Measurements from ENCODE around the gene DGKK. TPM values are rescaled to one million over a fixed set of nuclear protein-coding genes. Genes with fewer than 3 reads are reported as not detected.
"Not testable (repeated sequence)": the region's sequence is repeated elsewhere in the genome, so short reads cannot be mapped to it uniquely, and the experiment has no call there.

Gene DGKK
- polyA plus RNA-seq, 1 experiment: not detected

DNA sequence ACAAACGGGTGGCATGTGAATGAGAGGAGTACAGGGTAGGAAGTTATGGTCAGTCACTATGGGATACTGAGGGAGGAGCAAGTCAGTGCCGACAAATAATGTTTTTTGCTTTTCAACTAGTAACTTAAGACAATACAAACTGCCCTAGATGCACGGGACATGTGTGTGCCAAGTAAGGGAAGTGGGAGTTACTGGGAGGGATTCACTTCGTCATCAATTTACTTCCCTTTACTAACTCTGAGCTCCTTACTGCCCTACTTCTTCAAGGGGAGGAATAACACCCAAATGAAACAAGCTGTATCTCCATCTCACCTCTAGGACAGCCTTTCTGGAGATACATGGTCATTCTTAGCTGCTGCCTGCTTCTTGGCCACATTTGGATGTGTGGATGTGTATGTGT is 97.7 kb downstream of the DGKK start:
- DNase-seq (ENCODE audit: low read depth, low spot score): no peak
- Histone ChIP-seq H3K4me3 (ENCODE audit: low read depth, low read length) (no peak overlapping the region), H3K27me3 (ENCODE audit: control insufficient read depth, insufficient read depth, low read length) (no peaks in the 10 kb centered on the region), H3K27ac (ENCODE audit: low read depth, low read length) (no peak overlapping the region), H3K9me3 (ENCODE audit: control insufficient read depth, insufficient read depth, low read length) (no peaks in the 10 kb centered on the region)
- TF ChIP-seq, protein P1, sequence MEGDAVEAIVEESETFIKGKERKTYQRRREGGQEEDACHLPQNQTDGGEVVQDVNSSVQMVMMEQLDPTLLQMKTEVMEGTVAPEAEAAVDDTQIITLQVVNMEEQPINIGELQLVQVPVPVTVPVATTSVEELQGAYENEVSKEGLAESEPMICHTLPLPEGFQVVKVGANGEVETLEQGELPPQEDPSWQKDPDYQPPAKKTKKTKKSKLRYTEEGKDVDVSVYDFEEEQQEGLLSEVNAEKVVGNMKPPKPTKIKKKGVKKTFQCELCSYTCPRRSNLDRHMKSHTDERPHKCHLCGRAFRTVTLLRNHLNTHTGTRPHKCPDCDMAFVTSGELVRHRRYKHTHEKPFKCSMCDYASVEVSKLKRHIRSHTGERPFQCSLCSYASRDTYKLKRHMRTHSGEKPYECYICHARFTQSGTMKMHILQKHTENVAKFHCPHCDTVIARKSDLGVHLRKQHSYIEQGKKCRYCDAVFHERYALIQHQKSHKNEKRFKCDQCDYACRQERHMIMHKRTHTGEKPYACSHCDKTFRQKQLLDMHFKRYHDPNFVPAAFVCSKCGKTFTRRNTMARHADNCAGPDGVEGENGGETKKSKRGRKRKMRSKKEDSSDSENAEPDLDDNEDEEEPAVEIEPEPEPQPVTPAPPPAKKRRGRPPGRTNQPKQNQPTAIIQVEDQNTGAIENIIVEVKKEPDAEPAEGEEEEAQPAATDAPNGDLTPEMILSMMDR (IDR thresholded peaks at IDR 0.05; ENCODE audit: low read depth, low read length): no peak
- CTCF ChIA-PET: no interaction called here
- POLR2A ChIA-PET: no interaction called here

DNA sequence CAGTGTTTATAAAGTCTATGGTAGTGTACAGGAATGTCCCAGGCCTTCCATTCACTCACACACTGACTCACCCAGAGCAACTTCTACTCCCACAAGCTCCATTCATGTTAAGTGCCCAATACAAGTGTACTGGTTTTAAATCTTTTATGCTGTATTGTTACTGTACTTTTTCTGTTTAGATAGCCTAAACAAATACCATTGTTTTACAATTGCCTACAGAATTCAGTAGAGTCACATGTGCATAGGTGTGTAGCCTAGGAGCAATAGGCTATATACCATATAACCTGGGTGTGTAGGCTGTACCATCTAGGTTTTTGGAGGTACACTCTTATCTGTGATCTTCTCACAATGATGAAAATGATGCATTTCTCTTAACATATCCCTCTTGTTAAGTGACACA is 126.7 kb downstream of the DGKK start:
- TF ChIP-seq, protein P1 (IDR thresholded peaks at IDR 0.05; ENCODE audit: low read depth, low read length): no peak
- ChIA-PET CTCF (no interaction called here), POLR2A (no interaction called here)
- H3K9me3 ChIP-seq (ENCODE audit: control insufficient read depth, insufficient read depth, low read length): no peaks in the 10 kb centered on the region
- no peak overlapping the region for H3K4me3 ChIP-seq (ENCODE audit: low read depth, low read length)
- H3K27ac ChIP-seq (ENCODE audit: low read depth, low read length): no peak overlapping the region
- no peaks in the 10 kb centered on the region for H3K27me3 ChIP-seq (ENCODE audit: control insufficient read depth, insufficient read depth, low read length)
- no peak for DNase-seq (ENCODE audit: low read depth, low spot score)

DNA sequence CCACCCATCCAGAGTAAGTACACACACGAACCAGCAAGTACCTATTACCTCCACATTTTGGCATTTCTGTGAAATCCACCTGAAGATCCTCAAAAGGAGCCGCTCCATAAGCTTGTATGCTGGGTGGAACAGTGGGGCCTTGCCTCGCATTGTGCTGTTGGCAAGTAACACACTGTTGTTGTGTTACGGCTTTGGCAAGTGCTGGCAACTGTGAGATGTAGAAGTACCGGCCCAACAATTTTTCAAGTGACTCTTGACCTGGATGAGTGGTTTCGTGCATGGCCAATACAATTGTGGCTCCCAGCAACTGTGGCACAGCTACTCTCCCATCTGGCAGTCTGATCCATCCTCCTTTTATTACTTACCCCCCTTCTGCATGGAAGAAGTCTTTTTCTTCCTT is 137.3 kb downstream of the DGKK start:
- CTCF ChIA-PET: no interaction called here
- Histone ChIP-seq H3K4me3 (ENCODE audit: low read depth, low read length) (no peak overlapping the region), H3K9me3 (ENCODE audit: control insufficient read depth, insufficient read depth, low read length) (no peaks in the 10 kb centered on the region), H3K27ac (ENCODE audit: low read depth, low read length) (no peak overlapping the region), H3K27me3 (ENCODE audit: control insufficient read depth, insufficient read depth, low read length) (no peaks in the 10 kb centered on the region)
- POLR2A ChIA-PET: no interaction called here
- TF ChIP-seq, protein P1 (IDR thresholded peaks at IDR 0.05; ENCODE audit: low read depth, low read length): no peak
- DNase-seq (ENCODE audit: low read depth, low spot score): no peak

DNA sequence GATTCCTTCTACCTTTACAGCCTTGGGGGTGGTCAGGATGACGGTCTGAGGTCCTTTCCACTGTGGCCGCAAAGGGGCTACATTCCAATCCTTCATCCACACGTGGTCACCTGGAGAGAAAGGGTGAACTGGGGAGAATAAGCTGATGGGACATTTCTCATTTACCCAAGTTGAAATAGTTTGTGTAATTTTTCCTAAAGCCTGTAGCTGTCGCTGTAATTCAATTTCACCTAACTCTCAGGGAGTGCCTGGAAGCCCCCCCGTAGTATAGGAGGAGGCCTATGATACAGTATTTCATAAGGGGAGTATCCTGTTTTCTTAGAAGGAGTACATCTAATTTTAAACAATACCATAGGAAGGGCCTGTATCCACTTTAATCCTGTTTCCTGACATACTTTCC is 138.0 kb downstream of the DGKK start:
- H3K9me3 ChIP-seq (ENCODE audit: control insufficient read depth, insufficient read depth, low read length); CTCF ChIA-PET; H3K27me3 ChIP-seq (ENCODE audit: control insufficient read depth, insufficient read depth, low read length); H3K27ac ChIP-seq (ENCODE audit: low read depth, low read length); POLR2A ChIA-PET; H3K4me3 ChIP-seq (ENCODE audit: low read depth, low read length); DNase-seq (ENCODE audit: low read depth, low spot score): not testable (repeated sequence)

DNA sequence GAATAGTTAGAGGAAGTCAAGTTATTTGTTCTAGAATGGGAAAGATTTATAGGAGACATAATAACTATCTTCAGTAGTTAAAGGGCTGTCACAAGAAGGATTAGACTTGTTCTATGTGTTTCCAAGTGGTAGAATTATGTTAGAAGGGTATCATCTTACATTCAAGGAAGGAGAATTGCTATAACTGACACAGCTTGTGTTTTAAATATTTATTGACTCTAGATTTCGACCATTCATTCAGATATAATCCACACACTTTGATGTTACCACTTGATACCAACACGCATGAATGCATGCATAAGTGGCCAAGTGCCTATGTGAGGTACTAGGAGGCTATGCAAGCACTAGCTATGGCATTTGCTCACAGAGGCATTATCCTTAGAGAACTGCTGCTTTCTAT is 143.4 kb downstream of the DGKK start:
- Histone ChIP-seq H3K4me3 (ENCODE audit: low read depth, low read length) (no peak overlapping the region), H3K9me3 (ENCODE audit: control insufficient read depth, insufficient read depth, low read length) (no peaks in the 10 kb centered on the region), H3K27me3 (ENCODE audit: control insufficient read depth, insufficient read depth, low read length) (no peaks in the 10 kb centered on the region), H3K27ac (ENCODE audit: low read depth, low read length) (no peak overlapping the region)
- ChIA-PET CTCF (no interaction called here), POLR2A (no interaction called here)
- TF ChIP-seq, protein P1 (IDR thresholded peaks at IDR 0.05; ENCODE audit: low read depth, low read length): no peak
- no peak for DNase-seq (ENCODE audit: low read depth, low spot score)
